Tibial nerve (tissue), 4 donors: ENCODE results near the gene OVOL2.

Experiments used
- CTCF ChIP-seq, 5 experiments: fragments of 200-600 bp in 3 of 5; fragments of 450-650 bp in 2 of 5; sonication (generic) in 3 of 5; IDR thresholded peaks; one replicate each; pipeline ENCODE4 v1.5.1; 2016 to 2019; ENCODE audit warnings: antibody characterized with exemption in 5 of 5, mild to moderate bottlenecking in 3 of 5, moderate library complexity in 2 of 5
- EP300 ChIP-seq, 2 donors: sonication (generic); formaldehyde crosslinking; IDR thresholded peaks; one replicate each; pipeline ENCODE4 v1.6.1; 2017; ENCODE audit warnings: antibody characterized with exemption in 2 of 2, mild to moderate bottlenecking in 1 of 2
- POLR2A ChIP-seq, 2 donors: fragments of 450-650 bp; IDR thresholded peaks; one replicate each; pipeline ENCODE4 v1.6.1; 2017; ENCODE audit warnings: antibody characterized with exemption in 2 of 2, mild to moderate bottlenecking in 2 of 2, moderate library complexity in 2 of 2

DNA sequence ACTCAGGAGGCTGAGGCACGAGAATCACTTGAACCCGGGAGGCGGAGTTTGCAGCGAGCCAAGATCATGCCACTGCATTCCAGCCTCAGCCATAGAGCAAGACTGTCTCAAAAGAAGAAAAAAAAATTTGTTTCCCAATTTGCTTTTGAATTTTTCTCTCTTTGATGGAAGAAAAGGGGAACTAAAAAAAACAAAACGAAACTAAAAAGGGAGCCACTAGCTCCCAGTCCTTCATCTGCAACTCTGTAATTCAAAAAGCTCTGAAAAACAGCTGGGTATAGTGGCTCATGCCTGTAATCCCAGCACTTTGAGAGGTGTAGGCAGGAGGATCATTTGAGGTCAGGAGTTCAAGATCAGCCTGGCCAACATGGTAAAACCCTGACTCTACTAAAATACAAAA, 9.5 kb downstream of the OVOL2 start:
- TF ChIP-seq CTCF (IDR thresholded peaks at IDR 0.05) (no peak), POLR2A (IDR thresholded peaks at IDR 0.05) (no peak), EP300 (IDR thresholded peaks at IDR 0.05) (no peak)
